ENCODE data around the gene TRIM5.
"Not testable (repeated sequence)": the region's sequence is repeated elsewhere in the genome, so short reads cannot be mapped to it uniquely, and the experiment has no call there.

Gene TRIM5

GRCh38 chr11:5689551-5689983 lies 4.7 kb upstream of the TRIM5 start, which contains the start of gene TRIM22:
Gene TRIM22, plus strand, starts transcription at chr11:5689790. Its CDS starts 6,443 bp downstream, at chr11:5696233.
- peak; percentile 76 for DNase-seq (ENCODE audit: low read depth)

- DNase-seq (ENCODE audit: low read depth): no peak
Measured at GRCh38 chr11:5688482-5688881, 3.6 kb upstream of the TRIM5 start.

GRCh38 chr11:5686426-5686825 lies 1.6 kb upstream of the TRIM5 start:
- no peak for DNase-seq (ENCODE audit: low read depth)

GRCh38 chr11:5684036-5684645 lies 733 bp downstream of the TRIM5 start:
- no peak for DNase-seq (ENCODE audit: low read depth)

- not testable (repeated sequence) for DNase-seq (ENCODE audit: low read depth)
Measured at GRCh38 chr11:5683620-5684019, 1.3 kb downstream of the TRIM5 start.

- not testable (repeated sequence) for DNase-seq (ENCODE audit: low read depth)
Measured at GRCh38 chr11:5682890-5683441, 1.9 kb downstream of the TRIM5 start.

- DNase-seq (ENCODE audit: low read depth): no peak
Measured at GRCh38 chr11:5679811-5680210, 5.1 kb downstream of the TRIM5 start.

GRCh38 chr11:5674391-5674790 lies 10.5 kb downstream of the TRIM5 start:
- DNase-seq (ENCODE audit: low read depth): no peak

- no peak for DNase-seq (ENCODE audit: low read depth)
Measured at GRCh38 chr11:5671831-5672230, 13.0 kb downstream of the TRIM5 start.

GRCh38 chr11:5666402-5666793 lies 18.5 kb downstream of the TRIM5 start:
- DNase-seq (ENCODE audit: low read depth): no peak

GRCh38 chr11:5665746-5666401 lies 19.0 kb downstream of the TRIM5 start:
- DNase-seq (ENCODE audit: low read depth): no peak

GRCh38 chr11:5665051-5665570 lies 19.8 kb downstream of the TRIM5 start:
- DNase-seq (ENCODE audit: low read depth): no peak

- DNase-seq (ENCODE audit: low read depth): no peak
Measured at GRCh38 chr11:5663511-5663910, 21.4 kb downstream of the TRIM5 start.

- DNase-seq (ENCODE audit: low read depth): no peak
Measured at GRCh38 chr11:5658318-5658717, 26.6 kb downstream of the TRIM5 start.

- DNase-seq (ENCODE audit: low read depth): not testable (repeated sequence)
Measured at GRCh38 chr11:5656956-5657355, 27.9 kb downstream of the TRIM5 start.

GRCh38 chr11:5655474-5655873 lies 29.4 kb downstream of the TRIM5 start:
- no peak for DNase-seq (ENCODE audit: low read depth)

- DNase-seq (ENCODE audit: low read depth): no peak
Measured at GRCh38 chr11:5646139-5646538, 38.7 kb downstream of the TRIM5 start.

GRCh38 chr11:5643585-5643984 lies 41.3 kb downstream of the TRIM5 start:
- DNase-seq (ENCODE audit: low read depth): no peak

- no peak for DNase-seq (ENCODE audit: low read depth)
Measured at GRCh38 chr11:5639953-5640352, 44.9 kb downstream of the TRIM5 start.

- no peak for DNase-seq (ENCODE audit: low read depth)
Measured at GRCh38 chr11:5631969-5632635, 52.8 kb downstream of the TRIM5 start.

- DNase-seq (ENCODE audit: low read depth): no peak
Measured at GRCh38 chr11:5631417-5631816, 53.5 kb downstream of the TRIM5 start.

- DNase-seq (ENCODE audit: low read depth): no peak
Measured at GRCh38 chr11:5626196-5626595, 58.7 kb downstream of the TRIM5 start.

GRCh38 chr11:5625281-5625680 lies 59.6 kb downstream of the TRIM5 start:
- DNase-seq (ENCODE audit: low read depth): no peak

Measured in GM04503 (cell line).